Measurements from ENCODE around the gene MRTFA.
"Not testable (repeated sequence)": the region's sequence is repeated elsewhere in the genome, so short reads cannot be mapped to it uniquely, and the experiment has no call there.

The MRTFA gene

DNA sequence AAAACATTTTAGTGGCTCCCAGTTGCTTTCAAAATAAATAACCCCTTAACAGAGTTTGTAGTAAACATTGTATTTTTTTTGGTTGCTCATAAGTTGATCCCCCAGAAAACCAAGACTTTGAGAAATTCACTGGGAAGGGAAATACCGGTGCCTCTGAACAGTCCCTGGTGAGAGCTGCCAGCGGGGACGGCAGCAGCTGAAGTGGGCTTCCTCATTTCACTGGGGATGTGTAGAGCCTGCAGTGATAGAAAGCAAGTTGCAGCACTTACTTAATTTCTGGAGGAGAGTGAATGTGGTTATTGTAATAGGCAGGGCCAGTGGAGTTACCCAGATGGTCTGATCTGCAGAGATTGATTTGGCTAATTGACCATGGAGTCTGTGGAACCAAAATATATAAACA, 24.2 kb upstream of the MRTFA start:
- DNase-seq (ENCODE audit: low read depth, low spot score) = no peak

DNA sequence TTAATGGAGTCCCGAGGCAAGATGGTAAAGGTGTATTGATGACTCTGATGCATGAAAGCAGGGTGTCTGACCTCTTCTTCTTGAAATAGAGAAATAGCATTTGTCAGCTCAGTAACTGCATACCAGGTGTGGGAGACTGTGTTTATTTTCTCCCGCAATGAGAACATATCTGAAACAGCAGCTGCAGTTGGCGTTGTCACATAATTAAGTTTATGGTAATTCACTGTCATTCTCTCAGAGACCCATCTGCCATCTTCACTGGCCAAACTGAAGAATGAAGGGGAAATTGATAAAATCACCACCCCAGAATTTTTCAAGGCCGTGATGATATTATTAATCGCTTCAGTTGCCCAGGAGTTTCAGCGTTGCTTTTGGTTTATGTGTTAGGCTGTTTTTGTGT, 22.6 kb upstream of the MRTFA start:
- DNase-seq (ENCODE audit: low read depth, low spot score) = no peak

- not testable (repeated sequence) for DNase-seq (ENCODE audit: low read depth, low spot score)
These were observed 20.1 kb upstream of the MRTFA start for GRCh38 chr22:40656651-40657050.

DNA sequence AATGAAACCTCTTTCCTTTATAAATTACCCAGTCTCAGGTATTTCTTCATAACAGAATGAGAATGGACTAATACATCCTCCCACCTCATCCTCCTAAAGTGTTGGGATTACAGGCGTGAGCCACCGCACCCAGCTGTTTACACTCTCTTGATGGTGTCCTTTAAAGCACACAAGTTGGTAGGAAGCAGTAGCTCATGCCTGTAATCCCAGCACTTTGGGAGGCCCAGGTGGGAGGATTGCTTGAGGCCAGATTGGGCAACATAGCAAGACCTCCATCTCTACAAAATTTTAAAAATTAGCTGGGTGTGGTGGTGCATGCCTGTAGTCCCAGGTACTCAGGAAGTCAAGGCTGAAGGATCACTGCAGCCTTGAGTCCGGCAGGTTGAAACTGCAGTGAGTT, 19.4 kb upstream of the MRTFA start:
- DNase-seq (ENCODE audit: low read depth, low spot score) = not testable (repeated sequence)

DNA sequence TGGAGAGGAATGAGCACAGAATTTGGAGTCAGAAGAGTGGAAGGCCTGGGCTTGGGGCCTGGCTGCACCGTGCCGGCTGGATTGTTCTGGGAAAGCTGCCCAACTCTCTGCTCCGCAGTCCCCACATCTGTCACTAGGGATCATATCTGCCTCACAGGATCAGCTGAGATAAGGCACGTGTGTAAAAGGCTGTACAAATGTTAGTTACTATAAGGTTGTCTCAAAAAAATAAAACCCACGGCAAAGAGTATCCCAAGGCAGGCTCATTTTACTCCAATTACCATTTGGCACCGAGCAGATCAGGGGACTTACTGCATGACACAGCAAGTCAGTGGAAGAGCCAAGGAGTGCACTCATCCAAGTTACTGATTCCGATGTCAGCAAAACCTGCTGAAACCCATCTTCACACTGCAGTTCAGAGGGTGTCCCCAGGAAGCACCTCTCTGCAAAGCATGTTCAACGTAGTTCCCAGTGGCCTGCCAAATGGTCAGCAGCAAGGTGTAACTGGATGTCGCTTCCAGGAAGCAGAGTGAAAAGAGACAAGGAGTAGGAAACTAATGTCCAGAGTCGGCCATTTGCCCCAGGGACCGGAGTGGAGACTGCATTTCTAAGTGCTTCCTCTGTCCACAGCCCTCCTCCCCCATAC, 18.1 kb upstream of the MRTFA start:
- peak; percentile 72 for DNase-seq (ENCODE audit: low read depth, low spot score)

DNA sequence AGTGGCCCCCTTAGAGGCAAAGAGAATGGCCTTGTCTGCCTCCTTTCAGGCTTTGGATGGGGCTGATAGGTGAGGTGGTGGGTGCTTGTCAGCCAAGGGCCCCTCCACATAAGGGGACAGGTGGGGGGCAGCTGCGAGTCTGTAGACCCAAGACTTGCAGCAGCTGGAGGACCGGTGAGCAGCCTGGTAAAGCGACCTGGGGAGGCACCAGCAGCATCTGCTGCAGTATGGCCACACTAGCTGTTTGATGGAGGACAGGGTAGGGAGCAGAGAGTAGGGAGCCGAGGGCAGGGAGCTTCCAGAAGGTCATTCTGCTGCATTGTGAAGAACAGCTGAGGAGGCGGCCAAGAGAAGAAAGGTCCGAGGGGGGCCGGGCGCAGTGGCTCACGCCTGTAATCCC, 16.8 kb upstream of the MRTFA start:
- DNase-seq (ENCODE audit: low read depth, low spot score) = no peak

- peak; percentile 99 for DNase-seq (ENCODE audit: low read depth, low spot score)
These were observed 15.3 kb upstream of the MRTFA start for GRCh38 chr22:40651563-40652501.

DNA sequence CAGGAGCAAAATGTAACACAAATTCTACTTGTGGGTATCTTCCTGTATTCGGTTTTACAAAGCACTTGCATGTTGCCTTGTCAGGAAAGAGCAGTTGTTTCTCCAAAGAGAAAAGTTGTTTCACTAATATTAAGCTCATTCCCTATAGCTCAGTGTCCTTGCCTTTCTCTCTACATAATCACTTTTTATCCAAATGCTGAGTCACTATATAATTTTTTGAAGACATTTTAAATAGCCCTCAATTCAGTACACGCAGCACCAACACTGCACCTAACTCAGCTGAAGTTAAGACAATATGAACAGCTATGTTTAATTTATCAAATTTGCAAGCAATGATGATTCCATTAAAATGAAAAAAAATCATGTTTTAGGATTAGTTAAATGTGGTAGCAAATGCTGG, 14.5 kb upstream of the MRTFA start:
- no peak for DNase-seq (ENCODE audit: low read depth, low spot score)

DNA sequence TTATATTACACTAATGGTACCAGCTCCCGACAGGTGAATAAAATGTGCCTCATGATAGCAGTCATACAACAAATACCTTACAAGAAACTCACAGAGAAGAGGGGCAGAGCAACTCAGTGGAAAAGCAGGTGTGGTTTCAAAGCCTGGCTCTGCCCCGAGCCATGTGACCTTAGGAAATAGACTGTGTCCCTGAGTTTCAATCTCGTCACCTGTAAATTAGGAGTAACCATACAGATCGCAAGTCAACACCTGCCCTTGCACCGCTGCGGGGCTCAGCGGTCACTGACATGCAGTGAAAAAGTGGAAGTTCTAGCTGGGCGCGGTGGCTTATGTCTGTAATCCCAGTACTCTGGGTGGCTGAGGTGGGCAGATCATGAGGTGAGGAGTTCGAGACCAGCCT, 11.9 kb upstream of the MRTFA start:
- no peak for DNase-seq (ENCODE audit: low read depth, low spot score)

- no peak for DNase-seq (ENCODE audit: low read depth, low spot score)
These were observed 9.2 kb upstream of the MRTFA start for GRCh38 chr22:40645579-40646197.

- no peak for DNase-seq (ENCODE audit: low read depth, low spot score)
These were observed 5.8 kb upstream of the MRTFA start for GRCh38 chr22:40642316-40642715.

DNA sequence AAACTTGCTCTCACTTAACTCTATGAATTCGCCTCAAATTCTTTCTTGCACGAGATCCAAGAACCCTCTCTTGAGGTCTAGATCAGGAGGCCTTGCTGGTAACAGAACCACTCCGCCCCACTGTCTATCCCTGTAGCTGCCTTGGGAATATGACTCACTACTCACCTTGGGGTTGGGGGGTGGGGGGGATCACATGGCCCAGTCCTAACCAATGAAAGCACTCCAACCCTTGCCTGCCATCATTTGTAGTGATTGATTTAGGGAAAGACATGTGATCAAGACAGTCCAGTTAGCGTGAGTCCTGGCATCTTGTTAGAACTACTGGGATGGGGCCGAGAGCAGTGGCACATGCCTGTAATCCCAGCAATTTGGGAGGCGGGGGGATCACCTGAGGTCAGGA, 4.8 kb upstream of the MRTFA start:
- DNase-seq (ENCODE audit: low read depth, low spot score) = no peak

DNA sequence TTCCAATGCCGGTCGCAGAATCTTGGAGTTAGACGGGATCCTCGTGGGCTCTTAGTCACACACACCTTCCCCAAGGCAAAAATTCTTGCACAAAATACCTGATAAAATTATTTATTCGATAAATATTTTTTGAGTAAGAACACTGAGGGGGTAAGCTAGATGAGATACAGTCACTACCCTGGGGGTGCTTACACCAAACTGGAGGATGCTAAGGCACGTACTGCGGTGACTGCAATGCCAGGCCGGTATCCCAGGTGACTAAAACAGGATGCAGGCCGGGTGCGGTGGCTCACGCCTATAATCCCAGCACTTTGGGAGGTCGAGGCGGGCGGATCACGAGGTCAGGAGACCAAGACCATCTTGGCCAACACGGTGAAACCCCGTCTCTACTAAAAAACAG, 1.7 kb upstream of the MRTFA start:
- no peak for DNase-seq (ENCODE audit: low read depth, low spot score)

DNA sequence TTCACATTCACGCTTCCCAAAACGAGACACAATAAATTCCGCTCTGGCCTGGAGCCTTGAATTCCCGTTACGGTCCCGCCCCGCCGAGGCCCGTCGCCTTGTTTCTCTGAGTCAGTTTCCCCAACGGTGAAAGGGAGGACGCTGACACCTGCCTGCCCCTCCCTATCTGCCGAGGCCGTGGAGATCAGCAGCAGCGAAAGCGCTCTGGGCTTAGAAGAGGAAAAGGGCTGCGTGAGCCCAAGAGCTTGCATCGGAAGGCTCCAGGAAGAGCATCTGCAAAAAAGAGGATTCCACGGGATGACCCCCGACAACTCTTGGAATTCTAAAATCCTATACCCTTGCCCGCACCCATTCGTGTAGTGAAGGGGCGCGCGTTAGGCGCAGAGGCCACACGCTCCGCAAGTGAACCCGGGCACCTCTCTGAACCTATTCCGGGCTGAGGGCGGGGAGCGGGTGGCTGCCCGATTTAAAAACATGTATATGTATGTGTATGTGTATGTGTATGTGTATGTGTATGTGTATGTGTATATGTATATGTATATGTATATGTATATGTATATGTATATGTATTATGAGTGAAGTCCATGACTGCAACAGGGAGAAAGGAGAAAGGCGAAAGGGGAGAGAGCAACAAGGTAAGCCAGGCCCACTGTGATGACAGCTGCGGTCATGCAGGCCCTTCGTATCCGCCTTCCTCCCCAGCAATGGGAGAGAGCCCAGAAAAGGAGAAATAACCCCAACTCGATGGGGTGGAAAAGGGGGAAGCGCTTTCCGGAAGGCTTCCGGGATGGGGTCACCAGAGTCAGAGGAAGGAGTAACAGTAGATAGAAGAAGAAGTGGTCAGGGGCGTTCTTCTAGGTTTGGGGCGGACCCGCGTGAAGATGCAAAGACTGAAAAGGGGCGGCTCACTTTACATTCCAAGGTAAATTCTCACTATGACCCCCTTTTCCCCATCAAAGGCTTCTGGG, 948 bp upstream of the MRTFA start:
- no peak for DNase-seq (ENCODE audit: low read depth, low spot score)

DNA sequence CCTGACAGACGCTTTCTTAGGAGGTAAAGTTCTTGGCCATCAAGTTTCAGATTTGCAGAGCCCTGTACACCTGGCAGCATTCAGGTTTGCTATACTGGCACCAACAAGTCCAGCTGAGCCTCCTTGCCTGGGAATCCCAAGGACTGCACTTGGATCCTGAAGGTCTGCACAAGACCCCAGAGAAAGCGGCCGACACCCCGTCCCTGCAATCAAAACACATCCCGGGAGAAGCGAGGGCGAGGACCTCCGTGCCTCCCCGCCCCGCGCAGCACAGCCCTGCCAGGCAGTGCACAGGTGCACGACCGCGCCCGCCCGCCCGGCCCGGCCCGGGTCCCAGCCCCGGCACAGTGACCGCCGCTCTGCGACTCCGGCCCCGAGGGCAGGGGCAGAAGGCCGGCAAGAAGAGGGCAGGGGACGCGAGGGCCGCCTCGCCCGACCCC, 559 bp downstream of the MRTFA start:
- DNase-seq (ENCODE audit: low read depth, low spot score) = peak; percentile 28

DNA sequence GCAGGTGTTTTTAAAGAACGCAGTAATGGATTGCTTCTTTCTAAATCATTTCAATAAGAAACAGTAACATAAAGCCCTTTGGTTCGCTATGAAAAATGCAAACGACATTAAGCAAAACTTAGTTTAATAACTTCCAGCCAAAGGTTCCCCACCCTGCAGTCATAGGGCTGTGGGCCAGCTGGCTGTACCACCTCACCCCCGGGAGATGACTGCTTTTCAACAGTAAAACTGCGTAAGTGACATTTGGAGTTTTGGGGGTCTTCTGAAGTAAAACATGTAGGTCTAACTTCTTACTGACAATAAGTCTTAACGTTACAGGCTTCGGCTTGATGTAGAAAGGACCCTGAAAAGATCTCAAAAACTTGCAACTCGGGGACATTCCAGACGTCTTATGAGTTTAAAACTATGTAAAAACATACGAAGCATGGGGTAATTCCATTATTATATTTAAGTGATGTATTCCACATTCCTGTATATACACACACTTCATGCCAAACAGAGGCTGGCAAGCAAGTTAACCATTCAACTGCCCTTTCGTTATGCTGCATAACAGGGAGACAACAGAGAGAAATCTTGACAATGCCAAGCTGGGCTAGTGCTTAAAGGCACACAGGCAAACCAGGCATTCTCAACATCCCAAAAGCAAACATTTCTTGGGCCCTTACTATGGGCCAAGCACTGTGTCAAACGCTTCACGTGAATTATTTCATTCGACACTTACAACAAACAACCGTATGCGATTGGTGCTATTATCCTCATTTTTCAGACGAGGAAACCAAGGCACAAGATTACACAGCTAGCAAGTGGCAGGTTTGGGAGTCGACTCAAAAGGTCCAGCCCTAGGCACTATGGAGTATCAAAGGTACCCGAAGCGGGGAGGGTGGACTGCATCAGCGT, 1.2 kb downstream of the MRTFA start:
- DNase-seq (ENCODE audit: low read depth, low spot score) = peak; percentile 32

DNA sequence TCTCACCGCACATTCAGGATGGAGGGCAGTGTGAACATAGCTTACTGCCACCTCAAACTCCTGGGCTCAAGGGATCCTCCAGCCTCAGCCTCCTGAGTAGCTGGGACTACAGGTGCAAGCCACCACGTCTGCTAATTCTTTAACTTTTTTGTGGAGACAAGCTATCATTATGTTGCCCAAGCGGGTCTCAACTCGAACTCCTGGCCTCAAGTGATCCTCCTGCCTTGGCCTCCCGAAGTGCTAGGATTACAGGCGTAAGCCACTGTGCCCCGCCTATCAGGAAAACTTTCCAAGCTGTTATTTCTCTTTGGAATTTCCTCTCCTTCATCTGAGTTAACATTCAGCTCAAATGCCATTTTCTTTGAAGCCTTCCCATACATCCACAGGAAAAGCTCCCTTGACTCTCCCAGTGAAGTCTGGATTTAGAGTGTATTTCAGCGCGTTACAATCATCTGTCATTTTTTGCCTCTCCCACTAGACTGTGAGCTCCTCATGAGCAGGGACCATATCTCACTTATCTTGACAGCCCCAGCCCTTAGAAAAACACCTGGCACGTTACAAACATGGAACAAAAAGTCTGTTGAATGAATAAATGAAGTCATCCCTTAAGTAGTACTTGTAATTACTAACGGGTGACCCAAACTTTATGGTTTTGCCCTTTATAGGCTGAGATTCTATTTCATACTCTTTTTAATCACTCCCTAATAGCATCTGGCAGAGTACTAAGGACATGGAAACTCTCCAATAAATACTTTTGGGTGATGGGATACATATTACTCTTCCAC, 2.2 kb downstream of the MRTFA start:
- DNase-seq (ENCODE audit: low read depth, low spot score) = no peak

DNA sequence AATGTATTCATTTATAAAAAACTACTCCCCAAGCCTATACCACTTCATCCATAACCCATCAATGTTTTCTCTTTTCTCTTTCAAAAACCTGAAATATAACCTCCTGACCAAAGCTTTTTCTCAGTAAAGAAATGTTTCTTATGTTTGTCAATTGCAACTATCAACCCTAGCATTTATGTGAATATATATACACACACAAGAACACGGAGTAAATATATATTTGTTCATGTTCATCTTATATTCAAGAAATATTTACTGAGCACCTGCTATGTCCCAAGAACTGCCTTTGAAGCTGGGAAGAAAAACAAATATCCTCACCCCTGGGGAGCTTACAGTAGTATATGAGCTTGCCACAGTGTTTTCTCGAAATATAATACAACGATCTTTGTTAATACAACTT, 3.5 kb downstream of the MRTFA start:
- no peak for DNase-seq (ENCODE audit: low read depth, low spot score)

DNA sequence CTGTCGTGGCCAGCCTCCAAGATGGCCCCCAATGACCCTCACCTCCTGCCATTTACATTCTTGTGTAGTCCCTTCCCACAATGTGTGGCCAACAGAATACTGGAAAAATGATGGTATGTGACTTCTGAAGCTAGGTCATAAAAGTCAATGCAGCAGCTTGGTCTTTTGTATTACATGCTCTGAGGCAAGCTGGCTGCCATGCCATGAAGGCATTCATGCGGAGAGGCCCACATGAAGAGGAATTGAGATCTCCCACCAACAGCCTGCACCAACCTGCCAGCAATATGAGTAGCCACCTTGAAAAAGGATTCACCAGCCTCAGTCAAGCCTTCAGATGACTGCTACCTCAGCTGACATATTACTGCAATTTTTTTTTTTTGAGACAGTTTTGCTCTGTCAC, 4.6 kb downstream of the MRTFA start:
- DNase-seq (ENCODE audit: low read depth, low spot score) = peak; percentile 71

Data from astrocyte of the hippocampus (primary cell).